ENCODE measurements around the gene SUGP2.

GRCh38 chr19:18991006-18991405 lies 42.3 kb downstream of the SUGP2 start:
- no peak for TF ChIP-seq POLR2AphosphoS5 (IDR thresholded peaks at IDR 0.05)
- no peak for TF ChIP-seq CTCF (IDR thresholded peaks at IDR 0.05)
- no peak for TF ChIP-seq POLR2A (IDR thresholded peaks at IDR 0.05)
